ENCODE measurements around the gene MAGEA8.
"Not testable (repeated sequence)": the region's sequence is repeated elsewhere in the genome, so short reads cannot be mapped to it uniquely, and the experiment has no call there.

- TF ChIP-seq CTCF, POLR2AphosphoS5, POLR2A (IDR thresholded peaks at IDR 0.05): not testable (repeated sequence)
These were observed 46.9 kb downstream of the MAGEA8 start for GRCh38 chrX:149927964-149928258.

Data from breast epithelium (tissue), 3 donors.